Astrocyte (in vitro differentiated cells and primary cell): ENCODE results near the gene UBE2L3.

ENCODE experiments used
- CTCF ChIP-seq: IDR thresholded peaks from 2 replicates; pipeline ENCODE4 v1.5.1; 2011; ENCODE audit warnings: low read depth, mild to moderate bottlenecking, inconsistent platforms, low read length, moderate library complexity; ENCODE audit not compliant: insufficient read depth
- EZH2 ChIP-seq: IDR thresholded peaks from 2 replicates; pipeline ENCODE4 v1.6.1; 2012; ENCODE audit warnings: mild to moderate bottlenecking, low read length, inconsistent platforms; ENCODE audit not compliant: insufficient read depth

GRCh38 chr22:21615731-21616130 lies 48.2 kb downstream of the UBE2L3 start:
- TF ChIP-seq CTCF = no peak
- TF ChIP-seq EZH2 = no peak
